HepG2 (cell line): Measurements from ENCODE around the gene ENDOD1. TPM values are rescaled to one million over a fixed set of nuclear protein-coding genes. Genes with fewer than 3 reads are reported as not detected.
A peak's percentile ranks its signal among the peaks of the same experiment; 100 is the strongest.

Experiments used
- ATAC-seq: fragments of 200-7000 bp; cut with Tn5 transposase; 3 replicates; pipeline ENCODE4 v1.9.1; 2020; ENCODE audit warnings: mild to moderate bottlenecking, moderate library complexity
- BruUV-seq: library from RNA; stranded (reverse); fragments of 400-500 nt; replicated peaks from 2 replicates; lab custom pipeline; 2021; lab: Mats Ljungman, UMichigan
- CTCF ChIA-PET: fragments of 300-600 bp; formaldehyde crosslinking; extraction: SDS; loops from one replicate; lab custom pipeline; 2021; ENCODE audit warnings: low total read pairs, inconsistent platforms, low intra/inter-chr PET ratio; lab: Yijun Ruan, JAX
- POLR2A ChIA-PET: fragments of 350-600 bp; sonication (Branson Sonifier 250); formaldehyde crosslinking; loops from one replicate; lab custom pipeline; 2020; ENCODE audit warnings: antibody characterized with exemption, inconsistent platforms; lab: Yijun Ruan, JAX
- DNase-seq: peaks from one replicate; pipeline ENCODE4 v3.0.0-alpha.2; 2015; ENCODE audit warnings: low spot score
- FAIRE-seq: peaks from 3 replicates; lab custom pipeline; 2011; peaks lifted over from hg19 to GRCh38; lab: Jason Lieb, UNC
- H2AFZ ChIP-seq: one replicate; pipeline ENCODE4 v1.6.1; 2011; ENCODE audit warnings: low read length, inconsistent platforms
- H3K27ac ChIP-seq: fragments of 300-600 bp; 3 replicates; pipeline ENCODE4 v1.8.0; 2011; ENCODE audit warnings: mixed run types, mild to moderate bottlenecking, mixed read lengths, low read length, inconsistent platforms; ENCODE audit not compliant: insufficient read depth; ENCODE audit errors: extremely low read length
- H3K27me3 ChIP-seq, 2 experiments: fragments of 200-600 bp in 1 of 2; 2 replicates in 1 of 2; 3 replicates in 1 of 2; pipeline versions ENCODE4 v1.6.0 to v1.8.0; 2011; ENCODE audit warnings: low read length in 2 of 2, mild to moderate bottlenecking in 2 of 2, moderate library complexity in 2 of 2, inconsistent platforms in 1 of 2; ENCODE audit not compliant: insufficient read depth in 2 of 2, control insufficient read depth in 1 of 2
- H3K36me3 ChIP-seq, 2 experiments: fragments of 200-600 bp in 1 of 2; replicated peaks in 1 of 2; 2 replicates in 1 of 2; 3 replicates in 1 of 2; pipeline versions ENCODE4 v1.5.1 to v1.8.0; 2011; ENCODE audit warnings: low read length in 2 of 2, inconsistent platforms in 1 of 2; ENCODE audit not compliant: insufficient read depth in 2 of 2, control insufficient read depth in 1 of 2
- H3K4me1 ChIP-seq: 2 replicates; pipeline ENCODE4 v1.5.1; 2012; ENCODE audit warnings: low read length, inconsistent platforms; ENCODE audit not compliant: insufficient read depth
- H3K4me2 ChIP-seq: 2 replicates; pipeline ENCODE4 v1.6.0; 2011; ENCODE audit warnings: low read depth, low read length, inconsistent platforms
- H3K4me3 ChIP-seq, 3 experiments: fragments of 200-600 bp in 1 of 3; sonication (generic), shearing (Covaris generic) in 1 of 3; replicated peaks in 1 of 3; 2 replicates each; pipeline ENCODE4 v1.5.1; 2011 to 2016; ENCODE audit warnings: low read length in 3 of 3, inconsistent platforms in 2 of 3, low read depth in 2 of 3, mild to moderate bottlenecking in 2 of 3, control low read depth in 1 of 3, mixed read lengths in 1 of 3; ENCODE audit not compliant: insufficient read depth in 1 of 3
- H3K79me2 ChIP-seq: one replicate; pipeline ENCODE4 v1.6.1; 2011; ENCODE audit warnings: low read length, inconsistent platforms; ENCODE audit not compliant: insufficient read depth
- H3K9ac ChIP-seq: 2 replicates; pipeline ENCODE4 v1.6.0; 2011; ENCODE audit warnings: mild to moderate bottlenecking, low read depth, low read length, inconsistent platforms; ENCODE audit not compliant: insufficient read depth
- H3K9me3 ChIP-seq: 2 replicates; pipeline ENCODE4 v1.5.1; 2012; ENCODE audit warnings: mild to moderate bottlenecking, low read length
- H4K20me1 ChIP-seq: 2 replicates; pipeline ENCODE4 v1.6.0; 2011; ENCODE audit warnings: inconsistent platforms, mild to moderate bottlenecking, low read length, moderate library complexity; ENCODE audit not compliant: insufficient read depth
- ATF3 ChIP-seq: sonication (generic); formaldehyde crosslinking; IDR thresholded peaks from 2 replicates; pipeline ENCODE4 v1.4.0; 2020; ENCODE audit warnings: missing genetic modification reagents
- FOSL2 ChIP-seq: sonication (generic); formaldehyde crosslinking; IDR thresholded peaks from 2 replicates; pipeline ENCODE4 v1.4.0; 2020; ENCODE audit warnings: missing genetic modification reagents
- HDAC6 ChIP-seq: fragments of 200-600 bp; sonication (generic); IDR thresholded peaks from 2 replicates; pipeline ENCODE4 v1.7.0; 2017; ENCODE audit warnings: mild to moderate bottlenecking, antibody characterized with exemption, low read length, low read depth
- MAFK ChIP-seq, 2 experiments: IDR thresholded peaks in 1 of 2; conservative IDR thresholded peaks in 1 of 2; 2 replicates each; pipeline ENCODE4 v1.6.1; 2011; ENCODE audit warnings: improper control_type of control experiment in 2 of 2, low read length in 2 of 2
- RORA ChIP-seq: sonication (generic); formaldehyde crosslinking; IDR thresholded peaks from 2 replicates; pipeline ENCODE4 v1.5.0; 2020; ENCODE audit warnings: mild to moderate bottlenecking, missing genetic modification reagents, moderate library complexity
- RXRA ChIP-seq: sonication (generic); formaldehyde crosslinking; IDR thresholded peaks from 2 replicates; pipeline ENCODE4 v1.5.1; 2020; ENCODE audit warnings: missing genetic modification reagents
- SMYD3 ChIP-seq: sonication (generic); formaldehyde crosslinking; IDR thresholded peaks from 2 replicates; pipeline ENCODE4 v1.8.1; 2023; ENCODE audit warnings: mild to moderate bottlenecking, missing genetic modification reagents
- TFDP1 ChIP-seq: IDR thresholded peaks from 2 replicates; pipeline ENCODE4 v1.6.1; 2016; ENCODE audit warnings: missing compliant biosample characterization, missing genetic modification reagents, borderline replicate concordance
- ZNF230 ChIP-seq: sonication (generic); formaldehyde crosslinking; IDR thresholded peaks from 2 replicates; pipeline ENCODE4 v1.4.0; 2020; ENCODE audit warnings: mild to moderate bottlenecking, missing genetic modification reagents
- ZNF710 ChIP-seq: sonication (generic); formaldehyde crosslinking; IDR thresholded peaks from 2 replicates; pipeline ENCODE4 v1.5.0; 2020; ENCODE audit warnings: mild to moderate bottlenecking, missing genetic modification reagents, borderline replicate concordance
- ZNF792 ChIP-seq: IDR thresholded peaks from 2 replicates; pipeline ENCODE4 v1.6.1; 2016
- ZNF879 ChIP-seq: sonication (generic); formaldehyde crosslinking; IDR thresholded peaks from 2 replicates; pipeline ENCODE4 v1.8.1; 2023; ENCODE audit warnings: missing genetic modification reagents
- WGBS: methylation state at CpG from one replicate; pipeline ENCODE4 v1.1.6; 2017; ENCODE audit warnings: low lambda C conversion rate; 5-methylcytosine and 5-hydroxymethylcytosine counted together
- in situ Hi-C: cut with HindIII; loops from 2 replicates; pipeline ENCODE4 v1.10.0; 2017; ENCODE audit warnings: low pct_unique_long_range_greater_than_20kb; ENCODE audit not compliant: extremely low pct_ligation_motif_present
- intact Hi-C: fragments of 100-400 bp; cut with micrococcal nuclease; formaldehyde crosslinking; loops from one replicate; pipeline ENCODE4 v1.10.0; 2022; ENCODE audit not compliant: unreplicated experiment
- polyA plus RNA-seq, 8 experiments: library from polyadenylated mRNA; depleted of rRNA in 3 of 8; stranded (reverse) in 7 of 8; unstranded in 1 of 8; fragments of >200 nt; fragmentation: Illumina TruSeq in 4 of 8; extraction: Trizol in 4 of 8; gene quantifications; 2 replicates each; pipeline versions ENCODE4 v1.2.1 to v1.2.3, GENCODE V29; 2011 to 2016; ENCODE audit warnings: low read depth in 4 of 8, missing spikeins in 1 of 8, mixed read lengths in 1 of 8; ENCODE audit not compliant: insufficient read depth in 1 of 8
- total RNA-seq, 5 experiments: library from RNA; depleted of rRNA; stranded (reverse); fragments of >200 nt; fragmentation: Illumina TruSeq; extraction: Trizol; gene quantifications; 2 replicates each; pipeline ENCODE4 v1.2.3, GENCODE V29; 2016; ENCODE audit warnings: low read depth in 1 of 5
- TF ChIP-seq, protein P1 (sequence below): sonication (generic); formaldehyde crosslinking; conservative IDR thresholded peaks from 2 replicates; pipeline ENCODE4 v1.4.0; 2020; ENCODE audit warnings: missing genetic modification reagents

ENDOD1 gene
- total and polyA plus RNA-seq, 2 of the 13 experiments (the other 11 are each of a cell fraction or from before 2014, with no cell fraction given), result 2.0 to 6.8 TPM

DNA sequence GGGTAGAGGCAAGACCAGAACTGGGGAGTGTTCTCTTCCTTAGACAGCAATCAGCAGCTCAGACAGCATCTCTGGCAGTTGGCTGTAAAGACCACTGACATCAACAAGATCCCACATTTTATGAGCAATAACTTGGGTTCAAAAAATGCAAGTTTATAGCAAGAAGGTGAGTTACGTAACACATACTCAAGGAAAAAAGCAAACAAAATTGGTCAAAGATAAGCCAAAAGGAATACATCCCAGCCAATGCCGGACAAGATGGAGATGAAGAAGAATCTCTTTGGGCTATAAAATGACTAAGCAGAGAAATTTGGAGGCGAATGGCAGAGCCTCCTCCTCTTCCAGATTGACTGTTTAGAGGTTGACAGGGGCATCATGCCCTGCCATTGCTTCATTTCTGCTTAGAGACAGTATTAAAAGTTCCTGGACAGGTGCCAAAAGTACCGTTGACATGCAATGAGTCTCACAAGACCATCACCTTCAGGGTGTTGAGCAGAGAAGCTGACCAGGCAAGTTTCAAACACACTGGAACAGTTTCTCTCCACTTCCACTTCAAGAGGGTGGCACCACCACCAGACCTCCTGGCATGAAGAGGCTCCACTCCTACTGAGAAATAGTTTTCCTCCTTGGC, 55.9 kb downstream of the ENDOD1 start (continued):
- TF ChIP-seq ZNF792 (no peak), TFDP1 (CRISPR knock-in tag) (no peak), HDAC6 (no peak), ZNF879 (CRISPR knock-in tag) (no peak), RORA (CRISPR knock-in tag) (no peak), ZNF710 (CRISPR knock-in tag) (no peak)

DNA sequence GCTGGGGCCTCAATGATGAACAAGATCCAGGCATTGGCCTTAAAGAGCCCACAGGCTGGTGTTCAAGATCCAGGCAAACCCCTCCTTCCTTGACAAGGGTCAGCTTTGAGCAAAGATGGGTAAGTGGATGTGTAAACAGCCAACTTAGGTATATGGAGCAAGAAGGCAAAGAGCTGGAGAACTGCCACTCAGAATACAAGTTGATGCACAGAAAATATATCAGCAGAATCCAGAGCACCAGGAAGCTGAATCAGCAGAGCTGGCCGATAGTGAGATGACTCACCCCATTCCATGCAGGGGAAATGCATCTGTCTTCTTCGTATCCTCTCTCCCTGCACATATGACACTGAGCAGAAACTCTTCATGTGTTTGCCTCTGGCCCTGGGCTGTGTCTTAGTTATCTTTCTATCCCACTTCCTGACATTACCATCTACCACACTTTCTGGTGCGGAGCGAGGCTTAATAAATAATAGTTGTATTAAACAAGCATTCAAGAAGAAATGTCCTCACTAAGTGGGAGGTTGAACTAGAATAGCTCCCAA, 57.8 kb downstream of the ENDOD1 start:
- no peak overlapping the region for H3K4me3 ChIP-seq
- in situ Hi-C loops, result loop anchor here (25.0 kb wide), 1 partner anchor 535 kb away; no protein-coding TSS in a partner anchor
- no peaks in the 10 kb centered on the region; a peak in 2 of 5 replicates for H3K27me3 ChIP-seq
- no TSS peak for BruUV-seq
- H4K20me1 ChIP-seq, result no peaks in the 10 kb centered on the region
- ChIA-PET POLR2A (interaction anchor here (2.9 kb wide), 1 partner anchor 80 kb away, joined by 14 read pairs; the partner anchor contains the start of gene SRSF8), CTCF (no interaction called here)
- H2AFZ ChIP-seq, result no peak overlapping the region
- H3K4me2 ChIP-seq, result no peak overlapping the region
- H3K79me2 ChIP-seq, result no peaks in the 10 kb centered on the region
- no peak overlapping the region for H3K27ac ChIP-seq
- DNase-seq (peak; percentile 14), ATAC-seq (no peak), FAIRE-seq (no peak)
- intact Hi-C loops, result loop anchor here (10.0 kb wide), 1 partner anchor 173 kb away; the partner anchor contains the start of genes CWC15 and KDM4D
- no peak overlapping the region for H3K9ac ChIP-seq
- H3K36me3 ChIP-seq, result no peaks in the 10 kb centered on the region
- WGBS, result 50% methylated on average over 4 of the region's 4 CpGs
- no peaks in the 10 kb centered on the region for H3K9me3 ChIP-seq
- H3K4me1 ChIP-seq, result peaks cover 44% of the 10 kb centered on the region
- TF ChIP-seq SMYD3 (CRISPR knock-in tag) (no peak), FOSL2 (CRISPR knock-in tag) (peak; percentile 89), RXRA (CRISPR knock-in tag) (no peak), ZNF230 (no peak), ATF3 (CRISPR knock-in tag) (peak; percentile 23; the same call in 1 of the 2 replicates), MAFK (conservative IDR thresholded peaks at IDR 0.05 in 1 of 2, IDR thresholded peaks at IDR 0.05 in 1 of 2; ENCODE audit: low read length in 2 of 2) (peak; percentile 85 to 86)
- TF ChIP-seq, protein P1, sequence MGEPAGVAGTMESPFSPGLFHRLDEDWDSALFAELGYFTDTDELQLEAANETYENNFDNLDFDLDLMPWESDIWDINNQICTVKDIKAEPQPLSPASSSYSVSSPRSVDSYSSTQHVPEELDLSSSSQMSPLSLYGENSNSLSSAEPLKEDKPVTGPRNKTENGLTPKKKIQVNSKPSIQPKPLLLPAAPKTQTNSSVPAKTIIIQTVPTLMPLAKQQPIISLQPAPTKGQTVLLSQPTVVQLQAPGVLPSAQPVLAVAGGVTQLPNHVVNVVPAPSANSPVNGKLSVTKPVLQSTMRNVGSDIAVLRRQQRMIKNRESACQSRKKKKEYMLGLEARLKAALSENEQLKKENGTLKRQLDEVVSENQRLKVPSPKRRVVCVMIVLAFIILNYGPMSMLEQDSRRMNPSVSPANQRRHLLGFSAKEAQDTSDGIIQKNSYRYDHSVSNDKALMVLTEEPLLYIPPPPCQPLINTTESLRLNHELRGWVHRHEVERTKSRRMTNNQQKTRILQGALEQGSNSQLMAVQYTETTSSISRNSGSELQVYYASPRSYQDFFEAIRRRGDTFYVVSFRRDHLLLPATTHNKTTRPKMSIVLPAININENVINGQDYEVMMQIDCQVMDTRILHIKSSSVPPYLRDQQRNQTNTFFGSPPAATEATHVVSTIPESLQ (CRISPR knock-in tag), result no peak
